Kidney (tissue), 14 donors: ENCODE data around the gene KATNAL1. TPM values are rescaled to one million over a fixed set of nuclear protein-coding genes. Genes with fewer than 3 reads are reported as not detected.

ENCODE experiments used
- DNase-seq, 5 donors: peaks; one replicate each; pipeline ENCODE4 v3.0.0-alpha.2; 2013 to 2020
- FAIRE-seq: peaks from 2 replicates; lab custom pipeline; 2012; peaks lifted over from hg19 to GRCh38; lab: Jason Lieb, UNC
- H3K27ac ChIP-seq, 2 donors: one replicate each; pipeline ENCODE4 v1.7.0; 2013; ENCODE audit warnings: low read depth in 2 of 2, low read length in 2 of 2, inconsistent platforms in 1 of 2
- H3K27me3 ChIP-seq: one replicate; pipeline ENCODE4 v1.7.1; 2013; ENCODE audit warnings: low read length, inconsistent platforms; ENCODE audit not compliant: control insufficient read depth, insufficient read depth
- H3K36me3 ChIP-seq, 3 donors: one replicate each; pipeline versions ENCODE4 v1.7.0 to v1.7.1; 2013; ENCODE audit warnings: low read length in 3 of 3, control low read depth in 1 of 3, inconsistent platforms in 1 of 3; ENCODE audit not compliant: insufficient read depth in 3 of 3, control insufficient read depth in 2 of 3
- H3K4me1 ChIP-seq, 3 donors: one replicate each; pipeline versions ENCODE4 v1.7.0 to v1.7.1; 2013; ENCODE audit warnings: low read length in 3 of 3, inconsistent platforms in 1 of 3, low read depth in 1 of 3; ENCODE audit not compliant: control insufficient read depth in 2 of 3, insufficient read depth in 2 of 3
- H3K4me3 ChIP-seq, 3 donors: one replicate each; pipeline versions ENCODE4 v1.7.0 to v1.8.1; 2013; ENCODE audit warnings: low read length in 3 of 3, control low read depth in 1 of 3, inconsistent platforms in 1 of 3
- H3K9ac ChIP-seq, 3 donors: one replicate each; pipeline versions ENCODE4 v1.7.0 to v1.7.1; 2013; ENCODE audit warnings: low read length in 3 of 3, control low read depth in 1 of 3, inconsistent platforms in 1 of 3
- H3K9me3 ChIP-seq, 3 donors: one replicate each; pipeline versions ENCODE4 v1.7.0 to v1.7.1; 2013; ENCODE audit warnings: low read length in 3 of 3, control low read depth in 1 of 3, inconsistent platforms in 1 of 3; ENCODE audit not compliant: control insufficient read depth in 2 of 3, insufficient read depth in 1 of 3
- CTCF ChIP-seq: IDR thresholded peaks from 3 replicates; pipeline ENCODE4 v1.5.1; 2012; ENCODE audit warnings: mild to moderate bottlenecking, moderate library complexity, borderline replicate concordance; ENCODE audit not compliant: insufficient read depth; ENCODE audit errors: extremely low read depth
- intact Hi-C: fragments of 100-400 bp; cut with DNase I; formaldehyde crosslinking; loops from one replicate; pipeline ENCODE4 v1.11.1; 2022
- polyA plus RNA-seq: library from polyadenylated mRNA; stranded (reverse); fragments of 350-450 nt; fragmentation: Illumina TruSeq; extraction: RNeasy Lipid Tissue Mini Kit (QIAGEN cat#74804); gene quantifications from one replicate; pipeline ENCODE4 v1.2.3, GENCODE V29; 2014; ENCODE audit warnings: low read depth, low replicate concordance; ENCODE audit not compliant: insufficient read depth
- total RNA-seq: library from RNA; stranded (reverse); fragmentation: NEBNext Ultra II Directional; extraction: Animal tissue kit (Norgen Biotek cat#: 25700); gene quantifications from one replicate; pipeline ENCODE4 v1.2.1, GENCODE V29; 2021
- donor health status: control.
- donor health status: control.
- donor health status: control.
- donor health status: control.
- donor health status: control.
- donor health status: DM: yes; HTN: yes; CAD: no.
- donor health status: Normal renal cell carcinoma (clear cell type).

KATNAL1 gene
- total and polyA plus RNA-seq, 2 donors from 2014 or later: 2.5 to 21.8 TPM

DNA sequence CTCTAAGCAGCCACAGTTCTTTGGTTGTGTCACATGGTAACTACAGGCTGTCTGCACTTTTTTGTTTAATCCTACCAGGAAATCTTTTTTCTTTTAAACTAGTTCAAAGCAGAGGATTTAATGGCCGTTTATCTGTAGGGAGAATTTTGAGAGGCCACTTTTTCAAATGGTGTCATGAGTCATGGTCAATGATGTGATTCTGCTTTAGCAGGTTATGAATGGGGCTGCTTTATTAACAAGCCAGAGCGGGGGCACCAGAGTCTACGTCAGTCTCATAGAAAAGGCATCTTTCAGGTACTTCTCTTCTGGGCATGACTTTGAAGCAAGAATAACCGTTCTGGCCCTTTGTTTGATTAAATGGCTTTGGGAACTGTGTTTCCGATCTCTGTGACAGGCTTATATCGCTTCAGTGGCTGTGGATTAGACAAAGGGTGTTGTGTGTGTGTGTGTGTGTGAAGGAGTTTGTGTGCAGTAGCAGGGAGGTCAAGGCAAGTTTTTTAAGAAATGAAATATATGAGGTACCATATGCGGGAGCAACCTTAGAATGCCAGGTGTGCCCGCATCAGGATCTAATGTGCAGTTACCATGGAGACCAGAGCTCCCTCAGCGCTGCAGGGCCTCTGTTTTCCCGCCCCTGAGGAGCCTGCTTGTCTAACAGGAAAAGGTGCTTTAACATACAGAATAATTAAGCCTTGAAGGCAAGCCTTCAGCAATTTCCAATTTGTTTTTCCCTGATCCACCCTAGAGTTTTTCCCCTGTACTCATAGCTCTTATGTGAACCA is 120.5 kb downstream of the KATNAL1 start:
- Histone ChIP-seq H3K36me3 (no peaks in the 10 kb centered on the region), H3K9ac (no peak overlapping the region), H3K4me3 (no peak overlapping the region), H3K4me1 (no peaks in the 10 kb centered on the region), H3K9me3 (no peaks in the 10 kb centered on the region), H3K27ac (no peak overlapping the region), H3K27me3 (no peaks in the 10 kb centered on the region)
- intact Hi-C loops: no loop called here
- TF ChIP-seq CTCF: no peak
- no peak for FAIRE-seq
- peak in 3 of 5 donors; percentile 53 to 60 (median 59) for DNase-seq

GRCh38 chr13:30181888-30182651 is 125.3 kb downstream of the KATNAL1 start:
- Histone ChIP-seq H3K27ac (no peak overlapping the region), H3K9ac (no peak overlapping the region), H3K9me3 (no peaks in the 10 kb centered on the region), H3K4me1 (no peaks in the 10 kb centered on the region), H3K27me3 (no peaks in the 10 kb centered on the region), H3K36me3 (no peaks in the 10 kb centered on the region), H3K4me3 (no peak overlapping the region)
- intact Hi-C loops: no loop called here
- FAIRE-seq (no peak), DNase-seq (peak in 3 of 5 donors; percentile 46 to 79 (median 72))
- TF ChIP-seq CTCF: no peak

- intact Hi-C loops: no loop called here
- DNase-seq: no peak
- FAIRE-seq: no peak
- Histone ChIP-seq H3K36me3 (no peaks in the 10 kb centered on the region), H3K4me1 (no peaks in the 10 kb centered on the region), H3K27me3 (no peaks in the 10 kb centered on the region), H3K9me3 (no peaks in the 10 kb centered on the region), H3K27ac (no peak overlapping the region), H3K4me3 (no peak overlapping the region), H3K9ac (no peak overlapping the region)
- TF ChIP-seq CTCF: no peak
Measured at GRCh38 chr13:30179597-30180276, 127.6 kb downstream of the KATNAL1 start.
